B cell (primary cell): ENCODE measurements around the gene CETP. TPM values are rescaled to one million over a fixed set of nuclear protein-coding genes. Genes with fewer than 3 reads are reported as not detected.

ENCODE experiments used
- ATAC-seq: fragments of 200-7000 bp; cut with Tn5 transposase; one replicate; pipeline ENCODE4 v1.10.0; 2021; ENCODE audit warnings: low read depth, mild to moderate bottlenecking, moderate number of reproducible peaks, moderate library complexity
- CTCF ChIA-PET: fragments of 350-600 bp; sonication (Branson Sonifier 250); formaldehyde crosslinking; loops from one replicate; lab custom pipeline; 2021; ENCODE audit warnings: antibody characterized with exemption, inconsistent platforms; lab: Charles Lee
- POLR2A ChIA-PET: fragments of 350-600 bp; sonication (Branson Sonifier 250); formaldehyde crosslinking; loops from one replicate; lab custom pipeline; 2021; ENCODE audit warnings: antibody characterized with exemption; lab: Charles Lee
- DNase-seq: peaks from one replicate; pipeline ENCODE4 v3.0.0; 2013
- H2AFZ ChIP-seq: 2 replicates; pipeline ENCODE4 v1.6.1; 2012; ENCODE audit warnings: mild to moderate bottlenecking, low read depth, low read length; ENCODE audit not compliant: insufficient read depth, poor library complexity, severe bottlenecking
- H3K27ac ChIP-seq, 2 donors: 1 replicate in 1 of 2; 2 replicates in 1 of 2; pipeline ENCODE4 v1.5.1; 2012 to 2013; ENCODE audit warnings: low read length in 2 of 2, mild to moderate bottlenecking in 2 of 2, moderate library complexity in 1 of 2
- H3K27me3 ChIP-seq, 4 experiments: fragments of 200-600 bp in 1 of 4; sonication (generic) in 1 of 4; replicated peaks in 1 of 4; 1 replicate in 2 of 4; 2 replicates in 2 of 4; pipeline versions ENCODE4 v1.6.1 to v1.7.0; 2013 to 2016; ENCODE audit warnings: low read length in 3 of 4, mild to moderate bottlenecking in 2 of 4, mixed read lengths in 1 of 4, moderate library complexity in 1 of 4; ENCODE audit not compliant: insufficient read depth in 4 of 4, control insufficient read depth in 3 of 4; ENCODE audit errors: control extremely low read depth in 1 of 4
- H3K36me3 ChIP-seq, 2 experiments: replicated peaks in 1 of 2; 1 replicate in 1 of 2; 2 replicates in 1 of 2; pipeline versions ENCODE4 v1.6.1 to v1.7.1; 2013; ENCODE audit warnings: low read length in 1 of 2; ENCODE audit not compliant: insufficient read depth in 2 of 2, control insufficient read depth in 1 of 2; ENCODE audit errors: control extremely low read depth in 1 of 2, extremely low read depth in 1 of 2
- H3K4me1 ChIP-seq, 2 donors: fragments of 200-600 bp in 1 of 2; sonication (generic) in 1 of 2; 1 replicate in 1 of 2; 2 replicates in 1 of 2; pipeline versions ENCODE4 v1.5.1 to v1.6.1; 2013 to 2017; ENCODE audit warnings: low read length in 2 of 2; ENCODE audit not compliant: control insufficient read depth in 2 of 2, insufficient read depth in 2 of 2
- H3K4me2 ChIP-seq: replicated peaks from 2 replicates; pipeline ENCODE3; 2012; ENCODE audit warnings: mild to moderate bottlenecking, low read depth, low read length; ENCODE audit not compliant: poor library complexity, severe bottlenecking
- H3K4me3 ChIP-seq, 5 experiments: fragments of 200-600 bp in 1 of 5; sonication (generic) in 1 of 5; 1 replicate in 3 of 5; 2 replicates in 2 of 5; pipeline versions ENCODE4 v1.5.1 to v1.7.0; 2011 to 2016; ENCODE audit warnings: low read length in 4 of 5, mild to moderate bottlenecking in 4 of 5, low read depth in 2 of 5, control low read depth in 1 of 5, moderate library complexity in 1 of 5; ENCODE audit not compliant: insufficient read depth in 1 of 5; ENCODE audit errors: control extremely low read depth in 1 of 5, extremely low read depth in 1 of 5
- H3K79me2 ChIP-seq: fragments of 200-600 bp; sonication (generic); one replicate; pipeline ENCODE4 v1.6.0; 2016; ENCODE audit warnings: low read length; ENCODE audit not compliant: control insufficient read depth, insufficient read depth
- H3K9ac ChIP-seq: fragments of 200-600 bp; sonication (generic); 2 replicates; pipeline ENCODE4 v1.6.1; 2017; ENCODE audit warnings: mild to moderate bottlenecking, low read length, moderate library complexity
- H3K9me3 ChIP-seq, 3 donors: one replicate each; pipeline versions ENCODE4 v1.6.1 to v1.7.1; 2013; ENCODE audit warnings: low read length in 2 of 3; ENCODE audit not compliant: control insufficient read depth in 2 of 3, insufficient read depth in 1 of 3; ENCODE audit errors: control extremely low read depth in 1 of 3
- H4K20me1 ChIP-seq: 2 replicates; pipeline ENCODE4 v1.6.0; 2012; ENCODE audit warnings: mild to moderate bottlenecking, low read length; ENCODE audit not compliant: insufficient read depth, control insufficient read depth, poor library complexity, severe bottlenecking
- H3K27ac Mint-ChIP-seq: one replicate; pipeline ENCODE4 v1.8.0; 2021; ENCODE audit warnings: mixed read lengths
- H3K27me3 Mint-ChIP-seq: one replicate; pipeline ENCODE4 v1.8.0; 2021; ENCODE audit warnings: mixed read lengths
- H3K4me1 Mint-ChIP-seq: one replicate; pipeline ENCODE4 v1.8.0; 2021; ENCODE audit warnings: mixed read lengths
- H3K4me3 Mint-ChIP-seq: one replicate; pipeline ENCODE4 v1.8.0; 2021; ENCODE audit warnings: mixed read lengths
- H3K9me3 Mint-ChIP-seq: one replicate; pipeline ENCODE4 v1.8.0; 2022; ENCODE audit warnings: mixed read lengths; ENCODE audit not compliant: insufficient read depth
- EZH2 ChIP-seq: IDR thresholded peaks from 2 replicates; pipeline ENCODE4 v1.6.1; 2012; ENCODE audit warnings: borderline replicate concordance, low read depth, mild to moderate bottlenecking, moderate library complexity, low read length; ENCODE audit not compliant: insufficient read depth, poor library complexity, severe bottlenecking
- WGBS: methylation state at CpG from one replicate; pipeline ENCODE4 v1.1.5; 2013; ENCODE audit warnings: missing lambda C conversion rate; ENCODE audit not compliant: insufficient coverage; 5-methylcytosine and 5-hydroxymethylcytosine counted together
- intact Hi-C: fragments of 100-400 bp; cut with micrococcal nuclease; formaldehyde crosslinking; loops from one replicate; pipeline ENCODE4 v1.10.0; 2022
- polyA plus RNA-seq: library from polyadenylated mRNA; depleted of rRNA; stranded (reverse); fragments of >200 nt; gene quantifications from 2 replicates; pipeline ENCODE4 v1.2.3, GENCODE V29; 2012
- total RNA-seq, 2 donors: library from RNA; stranded (reverse); fragments of 120-200 nt in 1 of 2; gene quantifications; 1 replicate in 1 of 2; 2 replicates in 1 of 2; pipeline versions ENCODE4 v1.2.3 to v1.2.4, GENCODE V29; 2013 to 2022
- TF ChIP-seq, protein P1 (sequence below): fragments of 200-600 bp; IDR thresholded peaks from one replicate; pipeline ENCODE4 v1.8.0; 2022; ENCODE audit warnings: antibody characterized with exemption, mild to moderate bottlenecking

The CETP gene
- total and polyA plus RNA-seq, 2 donors (not counting 1 experiment from before 2014, with no cell fraction given): 0.18 to 1.3 TPM

DNA sequence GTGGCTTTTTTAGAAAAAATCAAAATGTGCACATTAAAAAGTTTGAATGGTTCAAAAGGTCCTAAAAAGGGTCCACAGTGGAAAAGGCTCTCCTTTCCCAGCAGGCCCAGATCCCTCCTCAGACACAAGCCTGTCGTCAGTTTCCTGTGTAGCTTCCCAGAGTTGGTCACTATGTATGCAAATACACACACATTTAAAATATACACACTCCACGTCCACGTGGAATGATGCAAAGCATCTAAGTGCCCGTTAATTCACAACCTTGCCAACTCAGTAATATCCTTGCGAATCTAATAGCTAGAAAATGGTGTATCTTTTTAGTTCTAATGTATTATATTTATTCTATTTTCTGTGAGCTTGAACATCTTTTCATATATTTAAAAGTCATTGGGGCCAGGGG, 45.3 kb downstream of the CETP start:
- Histone ChIP-seq H3K4me2 (peak overlapping the region; percentile 38), H3K9me3 (peaks cover 0 to 9% (median 0%) of the 10 kb centered on the region in 3 donors), H4K20me1 (no peaks in the 10 kb centered on the region), H3K4me1 (peaks cover 62 to 74% of the 10 kb centered on the region in 2 donors), H3K36me3 (peaks cover 0 to 7% of the 10 kb centered on the region in 2 experiments), H3K27me3 (no peaks in the 10 kb centered on the region), H3K4me3 (no peak overlapping the region), H3K27ac (peak overlapping the region; percentile 42 to 62), H3K9ac (no peak overlapping the region), H2AFZ (no peak overlapping the region), H3K79me2 (peaks cover 71% of the 10 kb centered on the region)
- DNase-seq (no peak), ATAC-seq (no peak)
- ChIA-PET POLR2A (interaction anchor here (0.6 to 1.3 kb wide), 3 partner anchors 18 to 97 kb away, joined by 3 to 4 read pairs (median 3); partner anchors contain the start of gene NLRC5), CTCF (interaction anchor here (1.2 to 7.5 kb wide), 3 partner anchors 12 to 43 kb away, joined by 3 to 49 read pairs (median 4); partner anchors contain the start of gene CETP)
- Mint-ChIP-seq H3K27ac (peak overlapping the region; percentile 72), H3K4me1 (peaks cover 69% of the 10 kb centered on the region), H3K27me3 (no peaks in the 10 kb centered on the region), H3K4me3 (peak overlapping the region; percentile 59), H3K9me3 (no peaks in the 10 kb centered on the region)
- TF ChIP-seq, protein P1, sequence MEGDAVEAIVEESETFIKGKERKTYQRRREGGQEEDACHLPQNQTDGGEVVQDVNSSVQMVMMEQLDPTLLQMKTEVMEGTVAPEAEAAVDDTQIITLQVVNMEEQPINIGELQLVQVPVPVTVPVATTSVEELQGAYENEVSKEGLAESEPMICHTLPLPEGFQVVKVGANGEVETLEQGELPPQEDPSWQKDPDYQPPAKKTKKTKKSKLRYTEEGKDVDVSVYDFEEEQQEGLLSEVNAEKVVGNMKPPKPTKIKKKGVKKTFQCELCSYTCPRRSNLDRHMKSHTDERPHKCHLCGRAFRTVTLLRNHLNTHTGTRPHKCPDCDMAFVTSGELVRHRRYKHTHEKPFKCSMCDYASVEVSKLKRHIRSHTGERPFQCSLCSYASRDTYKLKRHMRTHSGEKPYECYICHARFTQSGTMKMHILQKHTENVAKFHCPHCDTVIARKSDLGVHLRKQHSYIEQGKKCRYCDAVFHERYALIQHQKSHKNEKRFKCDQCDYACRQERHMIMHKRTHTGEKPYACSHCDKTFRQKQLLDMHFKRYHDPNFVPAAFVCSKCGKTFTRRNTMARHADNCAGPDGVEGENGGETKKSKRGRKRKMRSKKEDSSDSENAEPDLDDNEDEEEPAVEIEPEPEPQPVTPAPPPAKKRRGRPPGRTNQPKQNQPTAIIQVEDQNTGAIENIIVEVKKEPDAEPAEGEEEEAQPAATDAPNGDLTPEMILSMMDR: no peak
- no peak for TF ChIP-seq EZH2
- WGBS: 60% methylated on average over 1 of the region's 5 CpGs
- intact Hi-C loops: no loop called here

DNA sequence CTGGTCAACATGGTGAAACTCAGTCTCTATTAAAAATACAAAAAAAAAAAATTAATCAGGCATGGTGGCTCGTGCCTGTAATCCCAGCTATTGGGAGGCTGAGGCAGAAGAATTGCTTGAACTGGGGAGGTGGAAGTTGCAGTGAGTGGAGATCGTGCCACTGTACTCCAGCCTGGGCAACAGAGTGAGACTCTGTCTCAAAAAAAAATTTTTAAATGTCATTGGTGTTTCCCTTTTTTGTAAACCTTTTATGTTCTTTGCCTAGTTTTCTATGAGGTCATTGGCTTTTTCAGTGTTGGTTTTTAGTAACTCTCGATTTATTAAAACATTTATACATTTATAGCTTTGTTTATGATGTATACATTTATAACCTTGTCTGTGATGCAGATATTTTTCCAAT, 45.8 kb downstream of the CETP start:
- intact Hi-C loops: no loop called here
- Histone ChIP-seq H3K27ac (peak overlapping the region; percentile 42 to 62), H3K27me3 (no peaks in the 10 kb centered on the region), H3K4me1 (peaks cover 63 to 77% of the 10 kb centered on the region in 2 donors), H3K9ac (no peak overlapping the region), H2AFZ (no peak overlapping the region), H3K4me3 (no peak overlapping the region), H3K4me2 (no peak overlapping the region), H3K9me3 (peaks cover 0 to 6% (median 0%) of the 10 kb centered on the region in 3 donors), H4K20me1 (no peaks in the 10 kb centered on the region), H3K79me2 (peaks cover 76% of the 10 kb centered on the region), H3K36me3 (peaks cover 0 to 7% of the 10 kb centered on the region in 2 experiments)
- H3K27me3 Mint-ChIP-seq: no peaks in the 10 kb centered on the region
- POLR2A ChIA-PET: interaction anchor here (0.6 to 1.3 kb wide), 3 partner anchors 19 to 97 kb away, joined by 3 to 4 read pairs (median 3); partner anchors contain the start of gene NLRC5
- peak overlapping the region; percentile 63 for H3K27ac Mint-ChIP-seq
- no peak for DNase-seq
- CTCF ChIA-PET: interaction anchor here (1.2 to 7.5 kb wide), 4 partner anchors 13 to 43 kb away, joined by 3 to 49 read pairs (median 5); partner anchors contain the start of gene CETP
- WGBS: 80% methylated on average over 1 of the region's 3 CpGs
- no peak for ATAC-seq
- peaks cover 71% of the 10 kb centered on the region for H3K4me1 Mint-ChIP-seq
- H3K9me3 Mint-ChIP-seq: no peaks in the 10 kb centered on the region
- H3K4me3 Mint-ChIP-seq: no peak overlapping the region
- TF ChIP-seq EZH2: no peak
- TF ChIP-seq, protein P1: no peak
